ENCODE results near the gene RAB15. TPM values are rescaled to one million over a fixed set of nuclear protein-coding genes. Genes with fewer than 3 reads are reported as not detected.

Gene RAB15
- total and polyA plus RNA-seq, 4 donors = 4.1 to 10.2 (median 8.5) TPM

- ATAC-seq (ENCODE audit: low FRiP score) (no peak), DNase-seq (no peak)
- Histone ChIP-seq H3K36me3 (ENCODE audit: control insufficient read depth in 1 of 2, insufficient read depth in 2 of 2, low read length in 1 of 2) (no peaks in the 10 kb centered on the region), H3K9me3 (ENCODE audit: control insufficient read depth, low read length) (no peaks in the 10 kb centered on the region), H3K27ac (ENCODE audit: low read depth in 1 of 2, low read length in 2 of 2) (no peak overlapping the region), H3K4me1 (ENCODE audit: control insufficient read depth in 1 of 2, insufficient read depth in 2 of 2, low read length in 2 of 2) (no peaks in the 10 kb centered on the region), H3K27me3 (ENCODE audit: control insufficient read depth in 1 of 2, insufficient read depth in 2 of 2, low read length in 1 of 2) (no peaks in the 10 kb centered on the region), H3K4me3 (ENCODE audit: low read length in 2 of 2) (no peak overlapping the region)
- intact Hi-C loops (cut with DNase I) = no loop called here
- WGBS, 2 donors = 99 to 100% methylated on average over 3 of the region's 3 CpGs
Observed at GRCh38 chr14:64993266-64993930, 21.3 kb upstream of the RAB15 start.

- no peak overlapping the region for H3K4me3 ChIP-seq (ENCODE audit: low read length in 2 of 2)
- ATAC-seq (ENCODE audit: low FRiP score) (no peak), DNase-seq (no peak)
- 83 to 85% methylated on average over 5 of the region's 5 CpGs for WGBS, 2 donors
- no peaks in the 10 kb centered on the region for H3K4me1 ChIP-seq (ENCODE audit: control insufficient read depth in 1 of 2, insufficient read depth in 2 of 2, low read length in 2 of 2)
- H3K36me3 ChIP-seq (ENCODE audit: control insufficient read depth in 1 of 2, insufficient read depth in 2 of 2, low read length in 1 of 2) = no peaks in the 10 kb centered on the region
- no peaks in the 10 kb centered on the region for H3K9me3 ChIP-seq (ENCODE audit: control insufficient read depth, low read length)
- intact Hi-C loops (cut with DNase I) = no loop called here
- no peak overlapping the region for H3K27ac ChIP-seq (ENCODE audit: low read depth in 1 of 2, low read length in 2 of 2)
- no peaks in the 10 kb centered on the region for H3K27me3 ChIP-seq (ENCODE audit: control insufficient read depth in 1 of 2, insufficient read depth in 2 of 2, low read length in 1 of 2)
Observed at GRCh38 chr14:64992328-64992885, 20.3 kb upstream of the RAB15 start.

GRCh38 chr14:64990939-64991338 is 18.8 kb upstream of the RAB15 start:
- WGBS, 2 donors = 90% methylated on average over 4 of the region's 4 CpGs
- Histone ChIP-seq H3K9me3 (ENCODE audit: control insufficient read depth, low read length) (no peaks in the 10 kb centered on the region), H3K4me1 (ENCODE audit: control insufficient read depth in 1 of 2, insufficient read depth in 2 of 2, low read length in 2 of 2) (no peaks in the 10 kb centered on the region), H3K36me3 (ENCODE audit: control insufficient read depth in 1 of 2, insufficient read depth in 2 of 2, low read length in 1 of 2) (no peaks in the 10 kb centered on the region), H3K27ac (ENCODE audit: low read depth in 1 of 2, low read length in 2 of 2) (no peak overlapping the region), H3K27me3 (ENCODE audit: control insufficient read depth in 1 of 2, insufficient read depth in 2 of 2, low read length in 1 of 2) (no peaks in the 10 kb centered on the region), H3K4me3 (ENCODE audit: low read length in 2 of 2) (no peak overlapping the region)
- no peak for DNase-seq
- ATAC-seq (ENCODE audit: low FRiP score) = no peak
- intact Hi-C loops (cut with DNase I) = no loop called here

- H3K36me3 ChIP-seq (ENCODE audit: control insufficient read depth in 1 of 2, insufficient read depth in 2 of 2, low read length in 1 of 2) = no peaks in the 10 kb centered on the region
- ATAC-seq (ENCODE audit: low FRiP score) = no peak
- WGBS, 2 donors = 75 to 78% methylated on average over 3 of the region's 3 CpGs
- no peaks in the 10 kb centered on the region for H3K9me3 ChIP-seq (ENCODE audit: control insufficient read depth, low read length)
- H3K27ac ChIP-seq (ENCODE audit: low read depth in 1 of 2, low read length in 2 of 2) = no peak overlapping the region
- intact Hi-C loops (cut with DNase I) = no loop called here
- H3K27me3 ChIP-seq (ENCODE audit: control insufficient read depth in 1 of 2, insufficient read depth in 2 of 2, low read length in 1 of 2) = no peaks in the 10 kb centered on the region
- no peak overlapping the region for H3K4me3 ChIP-seq (ENCODE audit: low read length in 2 of 2)
- H3K4me1 ChIP-seq (ENCODE audit: control insufficient read depth in 1 of 2, insufficient read depth in 2 of 2, low read length in 2 of 2) = no peaks in the 10 kb centered on the region
- DNase-seq = no peak
Observed at GRCh38 chr14:64990296-64990695, 18.2 kb upstream of the RAB15 start.

- peak overlapping the region; percentile 20 to 62 for H3K4me3 ChIP-seq (ENCODE audit: low read length in 2 of 2)
- H3K9me3 ChIP-seq (ENCODE audit: control insufficient read depth, low read length) = no peaks in the 10 kb centered on the region
- H3K27ac ChIP-seq (ENCODE audit: low read depth in 1 of 2, low read length in 2 of 2) = no peak overlapping the region
- no peaks in the 10 kb centered on the region for H3K36me3 ChIP-seq (ENCODE audit: control insufficient read depth in 1 of 2, insufficient read depth in 2 of 2, low read length in 1 of 2)
- WGBS, 2 donors = 0% methylated on average over 8 of the region's 8 CpGs
- no peaks in the 10 kb centered on the region for H3K4me1 ChIP-seq (ENCODE audit: control insufficient read depth in 1 of 2, insufficient read depth in 2 of 2, low read length in 2 of 2)
- intact Hi-C loops (cut with DNase I) = loop anchor here in 1 of 2 donors (10.0 kb wide), 1 partner anchor 427 kb away; the partner anchor contains the start of gene FUT8
- no peaks in the 10 kb centered on the region for H3K27me3 ChIP-seq (ENCODE audit: control insufficient read depth in 1 of 2, insufficient read depth in 2 of 2, low read length in 1 of 2)
- no peak for DNase-seq
- no peak for ATAC-seq (ENCODE audit: low FRiP score)
Observed at GRCh38 chr14:64987438-64987767, 15.3 kb upstream of the RAB15 start.

GRCh38 chr14:64986648-64987437 is 14.7 kb upstream of the RAB15 start, which contains the start of gene FNTB:
TSS of gene FNTB (plus strand) at chr14:64986895. CDS start at chr14:64986954, 59 bp downstream.
- DNase-seq (peak; percentile 98), ATAC-seq (ENCODE audit: low FRiP score) (peak; percentile 98)
- peak within 1 kb of the TSS; percentile 62 to 78 for H3K4me3 ChIP-seq (ENCODE audit: low read length in 2 of 2)
- 0% methylated on average over 64 to 65 of the region's 65 CpGs for WGBS, 2 donors
- intact Hi-C loops (cut with DNase I) = loop anchor here in 1 of 2 donors (10.0 kb wide), 1 partner anchor 428 kb away; the partner anchor contains the start of gene FUT8
- peak within 1 kb of the TSS in 1 of 2 donors; percentile 81 for H3K27ac ChIP-seq (ENCODE audit: low read depth in 1 of 2, low read length in 2 of 2)
- H3K27me3 ChIP-seq (ENCODE audit: control insufficient read depth in 1 of 2, insufficient read depth in 2 of 2, low read length in 1 of 2) = no peaks in the 10 kb centered on the region
- H3K9me3 ChIP-seq (ENCODE audit: control insufficient read depth, low read length) = no peaks in the 10 kb centered on the region
- no peaks in the 10 kb centered on the region for H3K36me3 ChIP-seq (ENCODE audit: control insufficient read depth in 1 of 2, insufficient read depth in 2 of 2, low read length in 1 of 2)
- no peaks in the 10 kb centered on the region for H3K4me1 ChIP-seq (ENCODE audit: control insufficient read depth in 1 of 2, insufficient read depth in 2 of 2, low read length in 2 of 2)

GRCh38 chr14:64983439-64984310 is 11.5 kb upstream of the RAB15 start:
- no peaks in the 10 kb centered on the region for H3K36me3 ChIP-seq (ENCODE audit: control insufficient read depth in 1 of 2, insufficient read depth in 2 of 2, low read length in 1 of 2)
- H3K4me3 ChIP-seq (ENCODE audit: low read length in 2 of 2) = no peak overlapping the region
- WGBS, 2 donors = 2 to 3% methylated on average over 15 of the region's 15 CpGs
- ATAC-seq (ENCODE audit: low FRiP score) (no peak), DNase-seq (no peak)
- no peaks in the 10 kb centered on the region for H3K4me1 ChIP-seq (ENCODE audit: control insufficient read depth in 1 of 2, insufficient read depth in 2 of 2, low read length in 2 of 2)
- intact Hi-C loops (cut with DNase I) = loop anchor here (5.0 to 10.0 kb wide), 2 partner anchors 161 to 431 kb away; partner anchors contain the start of gene FUT8 (in 1 of the 2)
- no peaks in the 10 kb centered on the region for H3K27me3 ChIP-seq (ENCODE audit: control insufficient read depth in 1 of 2, insufficient read depth in 2 of 2, low read length in 1 of 2)
- no peaks in the 10 kb centered on the region for H3K9me3 ChIP-seq (ENCODE audit: control insufficient read depth, low read length)
- H3K27ac ChIP-seq (ENCODE audit: low read depth in 1 of 2, low read length in 2 of 2) = no peak overlapping the region

Measured in aorta (tissue), 5 donors.